Vagina (tissue), 2 donors: ENCODE measurements around the gene CACHD1.
A peak's percentile ranks its signal among the peaks of the same experiment; 100 is the strongest.

Experiments
- CTCF ChIP-seq, 3 experiments: fragments of 450-650 bp in 2 of 3; fragments of 200-600 bp in 1 of 3; sonication (generic) in 1 of 3; IDR thresholded peaks; one replicate each; pipeline ENCODE4 v1.5.1; 2017 to 2019; ENCODE audit warnings: antibody characterized with exemption in 3 of 3, mild to moderate bottlenecking in 2 of 3, moderate library complexity in 2 of 3
- POLR2A ChIP-seq, 2 donors: fragments of 450-650 bp; IDR thresholded peaks; one replicate each; pipeline ENCODE4 v1.6.1; 2017; ENCODE audit warnings: antibody characterized with exemption in 2 of 2, mild to moderate bottlenecking in 2 of 2, moderate library complexity in 2 of 2

DNA sequence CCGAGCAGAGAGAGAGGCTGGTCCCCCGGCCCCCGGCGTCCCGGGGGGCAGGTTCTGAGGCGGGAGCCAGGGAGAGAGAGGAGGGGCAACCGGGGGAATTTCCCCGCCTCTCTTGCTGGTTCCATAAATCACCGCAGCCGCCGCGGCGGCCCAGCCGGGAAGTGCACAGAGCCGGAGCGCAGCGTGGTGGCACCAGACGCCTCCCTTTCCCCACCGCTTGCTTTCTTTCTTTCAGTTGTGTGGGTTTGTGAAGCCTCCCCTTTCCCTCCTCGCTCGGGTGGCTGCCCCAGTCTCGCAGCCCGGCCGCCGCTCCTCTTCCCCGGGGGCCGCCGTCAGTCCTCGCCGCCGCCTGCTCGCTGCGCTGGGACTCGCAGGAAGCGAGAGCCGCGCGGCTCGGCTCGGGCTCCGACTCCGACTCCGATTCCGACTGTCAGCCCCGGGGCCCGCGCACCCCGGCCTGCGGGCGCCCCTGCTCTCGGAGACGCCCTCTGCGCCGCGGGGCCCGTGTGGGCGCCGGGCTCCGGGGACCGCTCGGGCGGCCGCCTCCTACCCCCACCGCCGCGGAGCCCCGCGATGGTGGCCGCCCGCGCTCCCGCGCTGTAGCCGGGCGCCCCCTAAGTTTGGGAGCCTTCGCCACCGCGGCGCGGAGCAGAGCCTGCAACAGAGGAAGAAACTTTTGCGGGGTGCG, at the start of gene CACHD1:
- TF ChIP-seq CTCF (IDR thresholded peaks at IDR 0.05) (peak in 2 of 3 experiments; percentile 5 to 60), POLR2A (IDR thresholded peaks at IDR 0.05) (no peak)
